Uterus (tissue), 2 donors: ENCODE measurements around the gene FOLR3.

Experiments used
- CTCF ChIP-seq, 4 experiments: fragments of 200-600 bp in 2 of 4; fragments of 450-650 bp in 2 of 4; sonication (generic) in 2 of 4; IDR thresholded peaks; one replicate each; pipeline ENCODE4 v1.5.1; 2016 to 2019; ENCODE audit warnings: antibody characterized with exemption in 4 of 4, mild to moderate bottlenecking in 2 of 4, moderate library complexity in 1 of 4
- POLR2A ChIP-seq, 2 donors: fragments of 450-650 bp; IDR thresholded peaks; one replicate each; pipeline ENCODE4 v1.6.1; 2016; ENCODE audit warnings: antibody characterized with exemption in 2 of 2, mild to moderate bottlenecking in 1 of 2, moderate library complexity in 1 of 2

- TF ChIP-seq CTCF (IDR thresholded peaks at IDR 0.05) (no peak), POLR2A (IDR thresholded peaks at IDR 0.05) (no peak)
These were observed 4.0 kb downstream of the FOLR3 start for GRCh38 chr11:72139500-72139899.
